ENCODE measurements around the gene PLCG2.
"Not testable (repeated sequence)": the region's sequence is repeated elsewhere in the genome, so short reads cannot be mapped to it uniquely, and the experiment has no call there.

PLCG2 gene

GRCh38 chr16:81787659-81788058 lies 8.6 kb downstream of the PLCG2 start:
- no peak for DNase-seq

DNA sequence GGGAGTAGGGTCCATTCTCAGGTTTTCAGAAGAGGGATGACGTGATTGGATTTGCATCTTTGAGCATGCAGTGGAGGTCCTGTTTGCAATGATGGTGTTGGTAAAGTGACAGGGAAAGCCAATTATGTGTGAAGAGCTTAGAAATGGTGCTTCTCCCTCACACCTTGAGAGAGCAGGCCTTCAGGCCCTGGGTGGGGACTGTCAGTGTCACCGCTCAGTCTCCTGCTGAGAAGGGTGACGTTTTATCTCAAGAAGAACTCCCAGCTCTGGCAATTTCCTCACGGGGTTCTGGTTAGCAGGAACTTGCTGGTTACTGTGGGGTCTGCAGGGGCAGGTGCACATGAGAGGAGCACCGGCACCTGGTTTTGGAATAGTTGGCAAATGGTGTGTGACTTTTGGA lies 11.2 kb downstream of the PLCG2 start:
- no peak for DNase-seq

GRCh38 chr16:81790830-81791435 lies 11.8 kb downstream of the PLCG2 start:
- DNase-seq = no peak

- no peak for DNase-seq
Observed at GRCh38 chr16:81792828-81793227, 13.7 kb downstream of the PLCG2 start.

DNA sequence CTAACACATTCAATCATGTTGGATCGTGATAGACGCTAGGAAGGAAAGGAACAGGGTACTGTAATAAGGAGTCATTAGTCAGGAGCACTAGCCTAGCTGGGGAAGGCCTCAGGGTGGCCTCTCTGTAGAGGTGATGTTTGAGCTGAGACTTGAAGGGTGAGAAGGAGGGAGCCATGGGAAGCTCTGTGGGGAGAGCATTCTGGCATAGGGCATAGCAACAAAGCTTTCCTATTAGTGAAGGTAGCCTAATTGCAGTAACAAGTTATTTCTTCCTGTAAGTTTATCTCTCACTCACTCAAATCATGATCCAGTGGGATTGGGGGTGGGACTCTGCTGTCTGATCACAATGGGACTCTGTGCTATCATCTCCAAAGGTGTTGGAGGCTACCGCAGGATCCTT lies 16.1 kb downstream of the PLCG2 start:
- no peak for DNase-seq

DNA sequence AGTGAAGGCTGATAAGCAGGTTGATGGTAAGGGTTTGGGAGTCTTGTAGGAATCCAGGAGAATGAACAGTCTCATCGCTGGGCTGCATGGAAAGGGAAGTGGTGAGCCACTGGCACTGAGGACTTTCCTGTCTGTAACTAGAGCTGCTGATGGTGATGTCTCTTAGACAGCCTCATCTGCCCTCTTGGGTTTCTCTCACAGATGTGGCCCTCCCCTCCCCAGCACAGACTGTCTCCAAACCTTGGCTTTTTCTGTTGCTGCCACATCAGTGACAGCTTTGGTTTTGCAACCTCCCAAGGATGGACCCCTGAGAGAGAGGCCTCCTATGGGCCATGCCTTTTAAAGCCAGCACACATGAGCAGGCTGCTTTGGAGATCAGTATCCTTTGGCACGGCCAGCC lies 16.9 kb downstream of the PLCG2 start:
- DNase-seq = peak in 3 of 56 donors; percentile 3 to 24 (median 12)

DNA sequence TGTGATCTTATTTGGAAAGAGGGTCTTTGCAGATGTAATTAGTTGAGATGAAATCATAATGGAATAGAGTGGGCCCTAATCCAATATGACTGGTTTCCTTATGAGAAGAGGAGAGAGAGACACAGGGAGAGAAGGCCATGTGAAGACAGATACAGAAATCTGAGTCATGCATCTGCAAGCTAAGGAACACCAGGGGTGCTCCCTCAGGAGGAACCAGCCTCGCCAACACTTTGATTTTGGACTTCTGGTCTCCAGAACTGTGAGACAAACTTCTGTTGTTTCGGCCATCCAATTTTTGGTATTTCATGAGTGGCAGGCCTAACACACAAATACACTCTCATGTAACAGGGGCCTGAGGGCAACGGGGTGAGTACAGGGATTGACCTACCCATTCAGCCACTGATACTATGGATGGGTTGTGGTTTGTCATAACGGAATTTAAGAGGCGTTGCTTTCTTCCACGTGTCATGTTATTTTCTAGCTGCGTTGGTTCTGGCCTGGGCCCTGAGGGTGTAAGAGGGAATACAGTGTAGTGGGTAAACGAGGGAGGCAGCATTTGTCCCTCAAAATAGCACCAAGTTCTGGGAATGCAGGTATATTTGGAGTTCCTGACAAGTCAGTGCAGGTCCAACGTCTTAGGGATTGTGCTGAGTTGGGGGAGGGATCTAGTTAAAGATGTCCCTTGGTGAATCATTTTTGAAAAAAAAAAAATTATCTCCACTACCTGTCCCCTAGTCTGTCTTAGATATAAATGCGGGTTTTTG lies 17.7 kb downstream of the PLCG2 start:
- no peak for DNase-seq

GRCh38 chr16:81797443-81797842 lies 18.4 kb downstream of the PLCG2 start:
- no peak for DNase-seq

- DNase-seq = no peak
Observed at GRCh38 chr16:81798311-81799137, 19.4 kb downstream of the PLCG2 start.

GRCh38 chr16:81799138-81799504 lies 20.0 kb downstream of the PLCG2 start:
- no peak for DNase-seq

DNA sequence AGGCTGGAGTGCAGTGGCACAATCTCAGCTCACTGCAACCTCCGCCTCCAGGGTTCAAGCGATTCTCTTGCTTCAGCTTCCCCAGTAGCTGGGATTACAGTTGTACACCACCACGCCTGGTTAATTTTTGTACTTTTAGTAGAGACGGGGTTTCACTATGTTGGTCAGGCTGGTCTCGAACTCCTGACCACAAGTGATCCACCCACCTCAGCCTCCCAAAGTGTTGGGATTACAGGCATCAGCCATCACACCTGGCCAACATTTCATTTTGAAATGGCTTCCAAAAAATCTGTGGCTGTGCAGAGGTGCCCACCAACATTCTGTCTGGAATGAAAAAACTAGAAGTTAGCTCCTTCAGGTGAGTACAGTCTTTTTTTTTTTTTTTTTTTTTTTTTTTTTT lies 22.6 kb downstream of the PLCG2 start:
- DNase-seq = not testable (repeated sequence)

GRCh38 chr16:81803332-81803731 lies 24.2 kb downstream of the PLCG2 start:
- no peak for DNase-seq

DNA sequence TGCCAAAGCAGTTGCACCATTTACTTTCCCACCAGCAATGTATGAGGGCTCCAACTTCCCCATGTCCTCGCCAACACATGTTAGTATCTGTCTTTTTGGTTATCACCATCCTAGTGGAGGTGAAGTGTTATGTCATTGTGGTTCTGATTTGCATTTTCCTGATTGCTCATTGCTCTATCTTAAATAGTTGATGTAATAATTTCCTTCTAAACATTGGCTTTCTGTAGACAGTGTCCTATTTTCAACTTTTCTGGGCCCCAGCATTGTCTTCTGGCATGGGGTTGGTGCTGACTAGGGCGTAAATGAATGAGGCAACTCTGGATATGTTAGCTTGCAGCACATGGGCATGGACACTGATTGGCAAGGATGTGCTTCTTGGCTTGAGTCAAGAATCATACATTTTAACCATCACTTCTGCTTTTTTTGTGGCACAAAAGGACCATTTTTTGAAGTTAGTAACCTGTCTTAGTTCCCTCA lies 25.1 kb downstream of the PLCG2 start:
- no peak for DNase-seq

DNA sequence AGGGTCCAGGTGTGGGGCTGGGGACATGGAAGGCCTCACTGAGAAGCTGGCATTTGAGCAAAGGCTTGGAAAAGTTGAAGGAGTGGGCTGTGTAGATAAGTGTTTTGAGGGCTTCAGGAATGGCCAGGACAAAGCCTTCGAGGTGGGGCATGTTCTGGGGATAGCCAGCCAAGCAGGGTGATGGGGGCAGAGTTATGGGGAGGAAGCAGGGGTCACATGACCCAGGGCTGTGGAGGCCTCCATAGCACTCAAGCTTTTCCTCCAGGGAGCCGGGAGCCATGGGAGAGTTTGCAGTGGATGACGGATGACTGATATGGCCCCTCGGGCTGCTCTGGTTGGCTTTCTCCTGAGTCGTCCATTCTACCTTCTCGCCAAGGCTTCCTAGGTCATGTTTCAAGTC lies 27.6 kb downstream of the PLCG2 start:
- no peak for DNase-seq

DNA sequence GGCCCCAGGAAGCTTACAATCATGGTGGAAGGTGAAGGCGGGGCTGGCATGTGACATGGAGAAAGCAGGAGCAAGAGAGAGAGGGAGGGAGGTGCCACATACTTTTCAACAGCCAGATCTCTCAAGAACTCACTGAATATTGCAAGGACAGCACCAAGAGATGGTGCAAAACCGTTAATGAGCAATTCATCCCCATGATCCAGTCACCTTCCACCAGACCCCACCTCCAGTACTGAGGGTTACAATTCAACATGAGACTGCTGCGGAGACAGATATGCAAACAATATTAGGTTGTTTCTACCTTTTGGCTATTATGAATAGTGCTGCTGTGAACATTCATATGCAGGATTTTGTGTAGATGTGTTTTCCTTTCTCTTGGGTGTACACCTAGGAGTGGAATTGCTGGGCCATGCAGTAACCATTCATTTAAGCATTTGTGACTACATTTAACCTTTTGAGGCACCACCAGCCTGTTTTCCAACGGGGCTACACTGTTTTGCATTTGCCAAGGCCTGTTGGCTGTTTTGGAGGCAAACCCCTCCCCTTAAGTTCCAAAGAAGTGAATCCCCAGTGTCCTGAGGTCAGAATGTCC lies 28.8 kb downstream of the PLCG2 start:
- DNase-seq = no peak

DNA sequence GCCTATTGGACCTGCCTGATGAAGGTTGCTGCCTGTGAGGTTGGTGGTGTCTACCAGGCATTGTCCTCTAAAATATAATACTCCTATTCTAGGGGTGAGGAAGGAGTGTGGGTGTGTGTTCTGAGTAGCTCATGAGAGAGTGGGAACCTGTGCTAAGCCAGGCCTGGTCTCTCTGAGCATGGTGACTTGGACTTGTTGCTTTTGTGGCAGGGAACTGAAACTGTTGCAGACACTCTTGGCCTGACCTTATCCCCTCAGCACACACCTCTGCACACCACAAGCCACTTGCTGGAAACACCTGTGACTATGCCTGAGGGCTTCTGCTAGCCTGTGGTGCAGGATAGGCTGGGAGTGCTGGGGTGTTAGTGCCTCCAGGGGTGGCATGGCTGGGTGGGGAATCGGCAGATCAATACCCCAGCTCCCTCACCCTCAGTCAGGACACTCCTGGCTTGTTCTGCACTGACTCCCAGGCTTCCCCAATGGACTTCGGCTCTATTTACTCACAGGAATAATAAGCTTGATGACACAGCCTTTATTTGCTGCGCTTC lies 29.9 kb downstream of the PLCG2 start:
- no peak for DNase-seq

DNA sequence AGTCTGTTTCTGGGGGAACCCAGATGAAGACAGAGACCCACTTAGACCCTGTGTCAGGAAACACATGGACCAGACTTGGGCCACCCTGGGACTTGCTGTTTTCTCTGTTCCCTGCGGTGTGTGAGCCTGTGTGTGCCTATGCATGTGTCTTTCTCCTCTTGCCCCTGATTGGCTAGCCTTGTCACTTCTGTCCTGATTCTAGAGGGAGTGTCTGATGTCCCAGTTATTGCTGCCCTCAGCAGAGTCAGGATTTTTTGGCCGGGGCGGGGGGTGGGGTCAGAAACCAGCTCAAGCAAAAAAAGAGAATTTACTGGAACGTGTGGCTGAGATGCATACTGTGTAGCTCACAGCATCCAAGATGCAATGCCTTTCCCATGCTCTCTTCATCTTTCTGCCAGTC lies 30.5 kb downstream of the PLCG2 start:
- no peak for DNase-seq

GRCh38 chr16:81810361-81810760 lies 31.3 kb downstream of the PLCG2 start:
- DNase-seq = no peak

- no peak for DNase-seq
Observed at GRCh38 chr16:81810894-81811538, 31.9 kb downstream of the PLCG2 start.

DNA sequence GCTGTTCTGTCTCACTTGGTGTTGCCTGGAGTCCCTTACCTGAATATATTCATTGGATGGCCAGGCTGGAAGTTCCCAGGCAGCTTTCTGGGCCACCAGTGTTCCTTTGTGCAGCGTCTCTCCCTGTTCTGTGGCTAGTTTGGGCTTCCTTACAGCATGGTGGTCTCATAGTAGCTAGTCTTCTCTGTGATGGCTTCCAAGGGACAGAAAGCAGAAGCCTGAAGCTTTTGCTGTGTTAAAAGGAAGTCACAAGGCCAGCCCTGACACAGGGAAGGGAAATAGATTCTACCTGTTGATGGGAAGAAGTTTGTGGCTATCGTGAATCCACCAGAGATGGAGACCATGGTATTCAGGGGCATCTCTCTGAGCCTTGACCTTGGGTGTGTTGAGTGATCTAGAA lies 34.6 kb downstream of the PLCG2 start:
- no peak for DNase-seq

Measured in amygdala (tissue), 56 donors.